ENCODE data around the gene FAM98B.

- TF ChIP-seq POLR2A (IDR thresholded peaks at IDR 0.05; ENCODE audit: low read depth, low read length) (no peak), POLR2AphosphoS5 (IDR thresholded peaks at IDR 0.05; ENCODE audit: low read depth, low read length) (no peak), SPI1 (IDR thresholded peaks at IDR 0.05; ENCODE audit: low read depth, low read length) (no peak), PAX5 (IDR thresholded peaks at IDR 0.05; ENCODE audit: insufficient read depth, low read length, severe bottlenecking) (no peak), TAF1 (IDR thresholded peaks at IDR 0.05; ENCODE audit: low read depth, low read length) (no peak), POU2F2 (IDR thresholded peaks at IDR 0.05; ENCODE audit: low read depth, low read length) (no peak)
These were observed 766 bp downstream of the FAM98B start for GRCh38 chr15:38454696-38455090.

Data from GM12891 (cell line).